ENCODE data around the gene PTPRU. TPM values are rescaled to one million over a fixed set of nuclear protein-coding genes. Genes with fewer than 3 reads are reported as not detected.

PTPRU gene
- total RNA-seq (2014; rRNA removed; shearing (Covaris generic)), result 25.4 and 35.5 TPM in 2 replicates

- in situ Hi-C loops (cut with HindIII; ENCODE audit: low sequenced_read_pairs), result loop anchor here (25.0 kb wide), 1 partner anchor 151 kb away; no protein-coding TSS in a partner anchor
Measured at GRCh38 chr1:29235955-29236711, at the start of gene PTPRU. TSS of gene PTPRU (plus strand) at chr1:29236522. CDS start at chr1:29236645, 123 bp downstream.

GRCh38 chr1:29186707-29187106, 49.6 kb upstream of the PTPRU start:
- DNase-seq (ENCODE audit: low spot score), result no peak
- in situ Hi-C loops (cut with HindIII; ENCODE audit: low sequenced_read_pairs), result no loop called here

More at GRCh38 chr1:29235955-29236711, at the start of gene PTPRU:
- peak; percentile 65 for DNase-seq (ENCODE audit: low spot score)

- DNase-seq (ENCODE audit: low spot score), result no peak
- in situ Hi-C loops (cut with HindIII; ENCODE audit: low sequenced_read_pairs), result no loop called here
Measured at GRCh38 chr1:29190718-29191117, 45.6 kb upstream of the PTPRU start.

GRCh38 chr1:29193879-29194455, 42.4 kb upstream of the PTPRU start:
- in situ Hi-C loops (cut with HindIII; ENCODE audit: low sequenced_read_pairs), result no loop called here
- DNase-seq (ENCODE audit: low spot score), result no peak

- in situ Hi-C loops (cut with HindIII; ENCODE audit: low sequenced_read_pairs), result no loop called here
- no peak for DNase-seq (ENCODE audit: low spot score)
Measured at GRCh38 chr1:29195881-29196291, 40.4 kb upstream of the PTPRU start.

- in situ Hi-C loops (cut with HindIII; ENCODE audit: low sequenced_read_pairs), result no loop called here
- no peak for DNase-seq (ENCODE audit: low spot score)
Measured at GRCh38 chr1:29196863-29197589, 39.3 kb upstream of the PTPRU start.

GRCh38 chr1:29197590-29197924, 38.8 kb upstream of the PTPRU start:
- in situ Hi-C loops (cut with HindIII; ENCODE audit: low sequenced_read_pairs), result no loop called here
- DNase-seq (ENCODE audit: low spot score), result peak; percentile 16

- in situ Hi-C loops (cut with HindIII; ENCODE audit: low sequenced_read_pairs), result no loop called here
- no peak for DNase-seq (ENCODE audit: low spot score)
Measured at GRCh38 chr1:29197993-29198392, 38.3 kb upstream of the PTPRU start.

GRCh38 chr1:29200906-29201594, 35.3 kb upstream of the PTPRU start:
- in situ Hi-C loops (cut with HindIII; ENCODE audit: low sequenced_read_pairs), result no loop called here
- no peak for DNase-seq (ENCODE audit: low spot score)

GRCh38 chr1:29201595-29202051, 34.7 kb upstream of the PTPRU start:
- no peak for DNase-seq (ENCODE audit: low spot score)
- in situ Hi-C loops (cut with HindIII; ENCODE audit: low sequenced_read_pairs), result no loop called here

GRCh38 chr1:29202053-29202452, 34.3 kb upstream of the PTPRU start:
- in situ Hi-C loops (cut with HindIII; ENCODE audit: low sequenced_read_pairs), result no loop called here
- no peak for DNase-seq (ENCODE audit: low spot score)

- in situ Hi-C loops (cut with HindIII; ENCODE audit: low sequenced_read_pairs), result no loop called here
- peak; percentile 96 for DNase-seq (ENCODE audit: low spot score)
Measured at GRCh38 chr1:29202584-29203340, 33.6 kb upstream of the PTPRU start.

- no peak for DNase-seq (ENCODE audit: low spot score)
- in situ Hi-C loops (cut with HindIII; ENCODE audit: low sequenced_read_pairs), result no loop called here
Measured at GRCh38 chr1:29208442-29208841, 27.9 kb upstream of the PTPRU start.

GRCh38 chr1:29209173-29209572, 27.1 kb upstream of the PTPRU start:
- no peak for DNase-seq (ENCODE audit: low spot score)
- in situ Hi-C loops (cut with HindIII; ENCODE audit: low sequenced_read_pairs), result no loop called here

GRCh38 chr1:29210278-29211085, 25.8 kb upstream of the PTPRU start:
- in situ Hi-C loops (cut with HindIII; ENCODE audit: low sequenced_read_pairs), result no loop called here
- no peak for DNase-seq (ENCODE audit: low spot score)

- peak; percentile 85 for DNase-seq (ENCODE audit: low spot score)
- in situ Hi-C loops (cut with HindIII; ENCODE audit: low sequenced_read_pairs), result no loop called here
Measured at GRCh38 chr1:29211086-29212030, 25.0 kb upstream of the PTPRU start.

- in situ Hi-C loops (cut with HindIII; ENCODE audit: low sequenced_read_pairs), result no loop called here
- peak; percentile 39 for DNase-seq (ENCODE audit: low spot score)
Measured at GRCh38 chr1:29213055-29213454, 23.3 kb upstream of the PTPRU start.
